GM21526 (cell line): ENCODE measurements around the gene COPS4.
"Not testable (repeated sequence)": the region's sequence is repeated elsewhere in the genome, so short reads cannot be mapped to it uniquely, and the experiment has no call there.

Source experiments
- ATAC-seq: cut with Tn5 transposase; IDR thresholded peaks from one replicate; pipeline ENCODE4 v1.9.1; 2021; ENCODE audit warnings: moderate library complexity; ENCODE audit not compliant: unreplicated experiment, low FRiP score

COPS4 gene

DNA sequence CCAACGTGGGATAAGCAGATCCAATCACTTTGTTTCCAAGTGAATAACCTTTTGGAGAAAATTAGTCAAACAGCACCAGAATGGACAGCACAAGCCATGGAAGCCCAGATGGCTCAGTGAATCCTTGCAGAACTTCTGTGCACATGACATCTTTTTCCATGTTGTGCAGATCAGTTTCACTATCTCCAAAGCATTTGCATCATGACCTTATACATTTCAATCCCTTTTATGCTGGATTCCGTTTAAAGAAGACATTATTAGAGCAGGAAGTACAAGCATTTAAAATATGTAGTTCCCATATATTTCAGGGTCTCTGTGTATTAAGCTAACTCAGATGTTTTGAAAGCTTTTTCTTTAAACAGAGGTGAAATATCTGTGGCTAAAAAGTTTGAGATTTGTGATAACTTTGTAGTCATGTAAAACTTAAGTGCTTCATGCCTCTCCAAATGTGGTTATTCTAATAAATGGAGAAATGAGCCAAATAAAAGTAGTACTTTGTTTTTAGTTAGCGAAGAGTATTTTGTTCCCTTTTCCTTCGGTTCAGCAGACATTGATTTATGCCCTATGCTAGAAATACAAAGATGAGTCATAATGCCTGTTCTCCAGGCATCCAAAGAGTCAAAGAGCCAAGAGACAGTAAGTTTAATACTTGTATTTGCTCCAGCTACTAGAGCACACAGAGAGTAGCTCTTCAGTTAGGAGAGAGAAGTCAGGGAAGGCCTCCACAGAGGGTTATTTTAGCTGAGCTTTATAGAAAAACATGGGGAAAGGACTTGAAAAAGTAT lies 40.5 kb downstream of the COPS4 start:
- ATAC-seq: no peak

DNA sequence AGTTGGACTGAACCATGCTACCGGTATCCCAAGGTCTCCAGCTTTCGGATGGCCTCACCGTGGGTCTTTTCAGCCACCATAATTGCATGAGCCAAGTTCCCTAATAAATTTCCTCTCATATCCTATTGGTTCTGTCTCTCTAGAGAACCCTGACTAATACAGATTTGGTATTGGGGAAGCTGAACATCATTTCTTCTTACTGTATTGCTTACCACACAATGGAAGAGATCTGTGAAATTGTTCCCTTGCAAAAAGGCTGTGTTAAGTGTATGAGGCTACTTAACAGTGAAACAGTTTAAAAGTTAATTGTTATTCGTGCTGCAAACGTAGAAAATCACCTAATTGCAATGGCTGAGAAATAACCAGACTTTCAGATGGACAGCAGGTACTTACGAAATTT lies 45.6 kb downstream of the COPS4 start:
- ATAC-seq: no peak

DNA sequence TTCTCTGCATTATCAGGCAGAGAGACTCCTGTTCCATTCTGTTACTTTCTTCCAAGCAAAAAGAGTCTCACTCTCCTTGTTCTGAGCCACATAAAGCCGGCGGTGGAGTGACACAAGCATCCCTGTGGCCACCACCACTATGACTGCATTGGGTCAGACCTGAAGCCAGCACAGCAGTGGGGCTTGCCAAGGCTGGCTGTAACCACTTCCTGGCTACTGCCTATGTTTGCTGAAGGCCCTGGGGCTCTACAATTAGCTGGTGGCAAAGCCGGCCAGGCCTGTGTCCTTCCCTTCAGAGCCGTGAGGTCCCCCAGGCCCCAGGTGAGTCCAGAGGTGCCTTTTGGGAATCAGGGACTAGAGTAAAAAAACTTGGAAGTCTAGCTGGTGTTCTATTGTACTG lies 47.8 kb downstream of the COPS4 start:
- no peak for ATAC-seq

DNA sequence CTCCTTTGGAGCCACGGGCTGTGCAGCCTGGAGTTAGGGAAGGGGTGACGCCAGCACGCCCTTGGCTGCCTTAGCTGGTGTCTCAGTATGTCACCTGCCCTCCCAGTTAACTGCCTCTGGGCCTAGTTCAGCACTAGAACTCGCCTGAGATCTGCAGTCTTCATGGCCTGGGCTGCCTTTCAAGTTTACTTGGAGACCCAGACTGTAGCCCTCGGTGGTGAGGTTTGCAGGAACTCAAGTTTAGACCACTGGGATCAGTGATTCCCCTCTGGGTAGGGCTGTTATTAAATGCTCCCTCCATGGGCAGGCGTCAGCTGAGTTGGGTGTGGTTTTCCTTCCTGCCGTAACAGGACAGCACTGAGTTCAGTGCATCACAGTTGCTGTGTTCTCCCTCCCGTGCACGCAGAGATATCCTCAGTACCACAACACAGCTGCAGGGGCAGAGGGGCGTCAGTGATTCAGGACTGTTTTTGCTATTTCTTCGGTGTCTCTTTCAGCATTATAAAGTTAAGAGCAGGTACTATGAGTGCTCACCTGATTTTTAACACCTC lies 49.0 kb downstream of the COPS4 start:
- no peak for ATAC-seq

DNA sequence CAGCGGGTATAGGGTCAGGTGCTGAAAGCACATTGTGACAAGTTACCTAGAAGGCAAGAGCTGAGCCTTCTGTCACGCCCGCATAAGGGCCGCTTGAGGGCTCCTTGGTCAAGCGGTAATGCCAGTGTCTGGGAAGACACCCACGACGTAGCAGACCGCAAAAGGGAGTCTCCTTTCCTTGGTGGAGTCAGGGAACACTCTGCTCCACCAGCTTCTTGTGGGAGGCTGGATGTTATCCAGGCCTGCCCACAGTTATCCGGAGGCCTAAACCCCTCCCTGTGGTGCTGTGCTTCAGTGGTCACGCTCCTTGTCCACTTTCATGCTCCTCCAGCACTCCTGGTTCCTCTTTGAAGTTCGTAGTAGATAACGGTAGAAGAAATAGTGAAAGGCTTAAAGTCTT lies 50.0 kb downstream of the COPS4 start:
- not testable (repeated sequence) for ATAC-seq

DNA sequence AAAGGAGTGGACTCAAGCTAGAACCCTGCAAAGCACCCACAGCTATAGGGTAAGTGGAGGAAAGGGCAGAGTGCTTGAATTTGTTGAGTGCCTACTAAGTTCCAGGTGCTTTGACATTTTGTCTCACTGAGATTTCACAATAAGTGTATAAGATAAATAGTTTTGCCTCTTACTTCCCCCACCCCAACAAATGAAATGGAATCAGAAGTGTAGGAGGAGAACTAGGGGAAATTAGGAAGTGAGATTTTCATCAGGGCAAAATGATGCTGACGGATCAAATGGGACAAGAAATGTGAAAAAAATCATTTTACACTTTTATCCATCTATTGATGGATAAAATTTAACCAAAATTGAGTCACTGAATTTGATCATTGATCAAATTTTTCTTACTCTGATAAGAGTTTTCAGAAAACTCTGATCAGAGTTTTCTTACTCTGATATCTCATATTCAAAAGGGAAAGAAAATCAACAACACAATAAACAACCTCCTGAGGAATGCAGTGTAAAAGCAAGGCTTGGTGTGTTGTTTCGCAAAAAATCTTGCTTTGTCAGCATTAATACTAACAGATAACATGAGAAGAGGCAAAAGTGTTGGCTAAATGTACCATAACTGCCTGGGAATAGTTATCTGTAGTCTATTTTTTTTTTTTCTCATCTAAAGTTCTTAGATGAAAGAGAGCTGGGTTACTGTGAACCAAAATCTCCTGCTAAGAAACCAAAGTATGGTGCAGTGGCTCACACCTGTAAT lies 54.6 kb downstream of the COPS4 start:
- no peak for ATAC-seq

DNA sequence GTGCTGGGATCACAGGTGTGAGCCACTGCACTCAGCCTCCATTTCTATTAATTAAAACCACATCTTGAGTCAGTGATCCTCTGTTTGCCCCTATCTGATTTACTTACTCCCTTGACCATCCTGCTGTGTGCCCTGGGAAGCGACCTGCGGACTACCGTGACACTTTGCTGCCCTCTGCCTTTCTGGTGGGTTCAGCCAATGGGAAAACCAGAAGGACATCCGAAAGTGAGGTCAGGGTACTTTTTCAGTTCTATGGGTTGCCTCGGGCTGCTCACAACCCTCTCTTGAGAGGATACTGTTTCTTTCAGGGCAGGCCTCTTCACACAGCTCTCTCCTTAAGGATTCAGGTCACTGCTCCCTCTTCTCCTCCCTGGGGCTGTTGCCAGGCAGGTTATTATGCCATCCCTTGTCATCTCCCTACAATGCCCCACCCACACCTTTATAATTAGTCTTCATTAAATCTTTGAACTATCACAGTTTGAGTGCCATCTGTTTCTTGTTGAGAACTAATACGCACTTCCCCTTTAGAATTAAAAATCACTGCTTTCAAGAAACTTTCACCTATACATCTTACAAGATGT lies 58.2 kb downstream of the COPS4 start:
- ATAC-seq: no peak

DNA sequence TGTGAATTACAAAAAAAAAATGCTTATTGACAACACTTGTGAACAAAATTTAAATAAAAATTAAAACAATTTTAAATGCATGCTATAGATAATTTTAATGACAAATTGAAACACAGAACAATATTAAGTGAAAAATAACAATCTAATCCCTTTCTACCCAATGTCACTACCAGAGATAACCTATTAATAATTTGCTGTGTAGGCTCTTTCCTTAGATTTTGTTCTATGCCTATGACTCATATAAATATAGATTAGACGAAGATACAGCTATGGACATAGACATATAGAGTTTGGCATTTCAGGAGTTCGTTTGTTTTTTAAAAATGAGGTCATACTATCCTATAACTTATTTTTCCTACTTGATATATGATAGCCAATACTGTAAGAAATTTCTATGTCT lies 61.4 kb downstream of the COPS4 start:
- no peak for ATAC-seq

DNA sequence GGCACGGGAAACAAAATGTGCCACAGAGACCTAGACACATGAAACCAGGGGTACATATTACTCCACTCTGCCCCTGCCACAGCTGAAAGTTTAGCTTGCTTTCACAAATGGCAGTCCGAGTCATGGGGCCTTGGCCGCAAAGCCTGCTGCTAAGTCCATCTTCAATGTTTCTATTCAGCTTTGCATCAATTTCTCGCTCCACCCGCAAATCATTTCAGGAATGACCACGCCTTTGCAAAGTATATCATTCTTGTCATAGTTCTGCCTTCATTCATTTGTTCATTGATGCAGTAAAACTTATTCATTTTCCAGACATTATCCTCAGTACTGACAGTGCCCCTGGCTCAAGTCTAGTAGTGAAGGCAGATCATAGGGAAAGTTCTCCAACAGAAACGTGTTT lies 70.0 kb downstream of the COPS4 start:
- ATAC-seq: no peak

DNA sequence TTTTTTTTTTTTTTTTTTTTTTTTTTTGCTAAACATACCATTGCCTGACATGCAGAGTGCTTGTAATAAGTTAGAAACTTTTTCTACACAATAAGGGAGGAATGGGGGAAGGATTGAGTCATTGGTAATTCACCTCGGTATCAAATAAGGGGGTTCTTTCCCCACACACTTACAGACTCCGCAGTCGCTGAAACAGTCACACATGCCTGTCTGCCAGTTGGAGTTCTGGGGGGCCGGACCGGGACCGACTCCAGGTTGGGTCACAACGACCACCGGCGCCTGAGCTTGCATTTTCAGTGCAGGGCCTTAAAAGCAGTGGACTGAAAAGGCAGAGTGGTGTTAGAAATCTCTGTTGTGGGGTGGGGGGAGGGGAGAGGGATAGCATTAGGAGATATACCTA lies 72.6 kb downstream of the COPS4 start:
- no peak for ATAC-seq

DNA sequence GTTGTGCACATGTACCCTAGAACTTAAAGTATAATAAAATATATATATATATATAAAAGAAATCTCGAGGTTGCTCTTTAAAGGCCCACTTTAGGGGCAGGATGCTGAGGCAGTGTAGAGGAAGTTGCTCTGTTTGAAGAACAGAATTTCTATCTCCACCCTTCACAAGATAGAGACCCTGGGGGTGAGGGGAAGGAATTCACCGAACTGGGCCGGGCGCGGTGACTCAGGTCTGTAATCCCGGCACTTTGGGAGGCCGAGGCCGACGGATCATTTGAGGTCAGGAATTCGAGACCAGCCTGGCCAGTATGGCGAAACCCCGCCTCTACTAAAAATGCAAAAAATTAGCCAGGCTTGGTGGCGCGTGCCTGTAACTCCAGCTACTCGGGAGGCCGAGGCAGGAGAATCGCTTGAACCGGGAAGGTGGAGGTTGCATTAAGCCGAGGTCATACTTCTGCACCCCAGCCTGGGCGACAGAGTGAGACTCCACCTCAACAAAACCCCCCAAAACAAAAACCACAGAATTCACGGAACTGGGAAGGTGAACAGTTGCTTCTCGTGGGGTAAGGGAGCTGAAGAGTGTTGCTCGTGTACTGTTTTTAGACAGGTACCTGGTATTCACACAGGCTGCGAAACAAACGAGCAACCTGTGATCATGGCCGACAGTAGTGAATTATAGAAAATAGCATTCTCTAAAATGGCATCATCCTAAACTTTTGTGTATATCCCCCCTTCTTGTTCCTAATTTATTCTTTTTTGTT lies 73.3 kb downstream of the COPS4 start:
- ATAC-seq: no peak

DNA sequence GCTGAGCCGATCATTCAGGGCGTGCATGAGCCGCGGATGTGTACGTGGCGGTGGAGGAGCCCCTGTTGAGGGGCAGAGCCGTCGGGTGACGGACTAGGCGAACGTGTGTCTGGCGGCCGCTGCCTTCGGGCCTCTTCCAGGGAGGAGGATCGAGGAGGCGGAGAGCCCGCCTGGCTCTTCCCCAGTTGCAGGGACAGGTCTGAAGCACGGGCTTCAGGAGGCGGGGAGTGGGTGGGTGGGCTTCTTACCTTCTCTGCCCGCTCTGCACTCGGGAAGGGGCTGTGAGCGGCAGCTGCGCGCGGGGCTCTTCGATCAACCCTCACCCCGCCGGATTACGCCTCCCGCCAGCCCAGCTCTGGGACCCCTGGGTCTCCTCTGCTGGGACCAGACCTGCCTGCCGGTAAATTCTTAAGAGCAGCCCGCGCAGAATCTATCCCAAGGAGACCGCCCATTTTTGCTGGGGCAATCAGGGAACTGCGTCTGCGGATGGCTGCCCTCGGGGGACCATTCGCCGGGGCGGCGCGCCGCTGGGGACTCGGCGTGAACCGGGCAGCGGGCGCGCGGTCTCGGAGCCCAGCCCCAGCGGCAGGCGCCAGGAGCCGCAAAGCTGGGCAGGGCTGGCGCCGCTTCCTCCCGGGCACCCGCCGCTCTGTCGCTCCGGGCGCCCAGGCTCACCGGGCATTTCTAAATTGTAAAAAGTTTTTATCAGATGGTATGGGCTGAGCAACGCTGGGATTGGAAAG lies 74.7 kb downstream of the COPS4 start:
- ATAC-seq: peak; percentile 11

DNA sequence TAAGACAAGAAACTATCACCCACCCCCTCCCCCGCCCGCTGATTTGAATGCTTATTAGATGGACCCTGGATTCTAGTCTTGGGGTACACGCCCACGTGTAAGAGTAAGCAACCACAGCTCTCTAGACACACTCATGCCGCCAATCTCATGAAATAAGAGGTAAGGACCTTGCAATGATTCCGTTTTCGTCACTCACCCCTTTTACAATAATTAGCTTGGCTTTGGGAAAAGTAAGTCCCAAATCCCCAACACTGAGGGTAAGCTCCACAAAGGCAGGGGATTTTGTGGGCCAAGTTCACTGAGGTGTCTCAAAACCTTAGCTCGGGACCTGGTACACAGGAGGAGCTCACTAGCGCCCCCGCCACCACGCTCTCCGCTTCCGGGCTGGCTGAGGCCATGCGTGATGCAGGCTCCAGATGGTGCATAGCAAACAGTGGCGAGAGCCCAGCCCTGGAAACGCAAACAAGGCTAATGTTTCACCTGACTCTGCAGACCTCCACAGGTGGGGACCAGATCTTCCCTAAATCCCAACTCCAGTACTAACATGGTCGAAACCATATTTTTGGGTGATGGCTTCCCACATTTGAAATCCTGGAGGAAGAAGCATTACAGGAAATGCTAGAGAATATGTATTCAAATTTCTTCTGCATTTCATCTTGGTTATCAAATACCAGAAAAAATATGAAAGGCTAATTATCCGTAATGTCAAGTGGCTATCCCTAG lies 75.4 kb downstream of the COPS4 start:
- ATAC-seq: peak; percentile 71

DNA sequence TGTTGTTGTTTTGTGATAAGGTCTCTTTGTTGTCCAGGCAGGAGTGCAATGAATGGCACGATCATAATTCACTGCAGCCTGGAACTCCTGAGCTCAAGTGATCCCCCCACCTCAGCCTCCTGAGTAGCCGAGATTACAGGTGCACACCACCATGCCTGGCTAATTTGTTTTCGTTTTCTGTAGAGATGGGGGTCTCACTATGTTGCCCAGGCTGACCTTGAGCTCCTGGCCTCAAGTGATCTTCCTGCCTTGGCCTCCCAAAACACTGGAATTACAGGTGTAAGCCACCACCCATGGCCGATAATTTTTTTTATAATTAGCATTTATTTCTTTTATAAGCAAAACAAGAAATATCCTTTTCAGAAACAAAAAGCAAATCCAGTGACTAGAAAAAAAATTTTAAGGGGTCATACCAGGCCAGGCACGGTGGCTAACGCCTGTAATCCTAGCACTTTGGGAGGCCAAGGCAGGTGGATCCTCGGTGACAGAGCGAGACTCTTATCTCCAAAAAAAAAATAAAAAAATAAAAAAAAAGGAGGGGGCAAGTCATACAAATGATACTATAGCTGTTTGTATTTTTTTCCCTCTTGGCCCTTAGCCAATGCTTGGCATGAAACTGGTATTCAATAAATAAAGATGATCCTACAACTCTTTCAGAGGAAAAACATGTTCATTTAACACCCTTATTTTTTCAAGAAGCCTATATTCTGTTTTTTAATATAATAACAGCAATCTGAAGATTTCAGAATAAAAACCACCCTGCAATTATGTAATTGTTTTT lies 76.2 kb downstream of the COPS4 start:
- ATAC-seq: no peak

DNA sequence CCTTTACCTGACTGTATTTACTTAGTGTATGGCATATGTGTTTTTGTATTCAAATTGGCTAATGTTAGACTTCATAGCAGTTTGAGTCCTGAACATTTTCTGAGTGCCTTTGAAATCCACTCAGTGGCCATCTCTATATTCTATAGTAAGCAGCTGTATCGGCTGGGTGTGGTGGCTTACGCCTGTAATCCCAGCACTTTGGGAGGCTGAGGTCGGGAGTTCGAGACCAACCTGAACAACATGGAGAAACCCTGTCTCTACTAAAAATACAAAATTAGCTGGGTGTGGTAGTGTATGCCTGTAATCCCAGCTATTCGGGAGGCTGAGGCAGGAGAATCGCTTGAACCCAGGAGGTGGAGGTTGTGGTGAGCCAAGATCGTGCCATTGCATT lies 76.8 kb downstream of the COPS4 start:
- ATAC-seq: not testable (repeated sequence)

DNA sequence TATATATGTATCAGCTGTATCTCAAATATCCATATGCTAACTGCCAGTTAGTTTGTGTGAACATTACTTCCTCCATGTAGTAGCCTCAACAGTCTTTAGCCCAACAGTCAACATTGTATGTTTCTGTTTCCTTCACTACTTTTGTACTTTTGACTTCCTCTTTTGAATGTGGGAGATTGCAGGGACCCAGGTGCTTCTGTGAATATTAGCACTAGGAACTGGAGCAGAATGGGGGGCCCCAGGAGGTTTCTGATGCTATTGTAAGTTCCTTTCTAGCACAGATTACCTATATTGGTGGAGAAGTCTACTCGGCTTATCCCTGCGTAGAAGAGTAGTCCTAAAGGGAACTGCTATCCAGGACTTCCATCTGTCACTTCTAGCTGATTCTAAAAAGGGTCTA lies 77.2 kb downstream of the COPS4 start:
- ATAC-seq: peak; percentile 42

DNA sequence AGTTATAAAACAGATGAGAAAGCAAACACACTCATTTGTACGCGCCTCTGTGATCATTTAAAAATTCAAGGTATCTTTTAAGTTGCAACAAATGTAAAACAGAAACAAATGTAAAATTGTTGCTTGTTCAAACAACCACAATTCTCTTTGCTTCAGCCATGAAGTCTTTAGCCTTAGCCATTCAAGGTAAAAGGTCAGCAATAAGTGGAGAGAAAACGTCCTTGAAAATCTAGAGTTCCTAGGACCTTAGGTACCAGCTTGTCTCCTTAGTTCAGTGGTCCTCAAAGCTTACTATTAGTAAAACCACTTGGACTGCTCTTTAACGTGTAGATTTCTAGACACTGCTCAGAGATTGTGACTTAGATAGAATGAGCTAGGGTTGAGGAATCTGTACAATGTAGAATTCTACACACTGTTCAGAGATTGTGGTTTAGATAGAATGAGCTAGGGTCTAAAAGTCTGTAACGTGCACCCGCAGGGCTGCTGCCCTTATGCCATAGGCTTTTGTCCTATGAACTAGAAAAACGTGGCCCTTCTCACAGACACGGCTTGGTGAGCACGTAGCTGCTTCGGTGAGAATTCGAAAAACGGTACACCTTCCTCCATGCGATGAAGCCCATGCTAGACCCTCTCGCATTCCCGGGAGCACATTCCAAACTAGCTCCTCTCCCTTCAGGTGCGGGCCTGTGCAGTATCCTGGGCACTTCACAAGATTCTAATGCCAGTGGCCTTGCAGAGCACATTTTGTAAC lies 77.9 kb downstream of the COPS4 start:
- ATAC-seq: no peak

DNA sequence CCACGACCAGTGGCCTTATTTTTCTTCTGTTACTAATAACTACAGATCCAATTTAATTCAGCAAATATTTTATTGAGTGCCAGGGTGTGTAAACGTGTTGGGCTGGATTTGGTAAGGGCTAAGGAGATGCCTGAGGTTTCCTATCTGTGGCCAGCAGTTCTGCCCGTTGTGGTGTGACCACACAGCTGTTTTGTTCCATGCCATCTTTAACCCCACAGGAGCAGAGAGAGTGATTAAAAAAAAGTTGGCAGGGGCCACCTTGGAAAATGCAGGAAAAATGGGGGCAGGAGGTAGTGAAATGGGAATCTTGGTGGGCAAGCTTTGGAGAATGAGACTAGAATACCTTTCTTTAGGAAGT lies 78.4 kb downstream of the COPS4 start:
- no peak for ATAC-seq
